Hepatocyte (in vitro differentiated cells): Measurements from ENCODE around the gene MAPK8IP3.

Source experiments
- CTCF ChIP-seq: fragments of 200-600 bp; sonication (generic); IDR thresholded peaks from 2 replicates; pipeline ENCODE4 v1.5.1; 2016; ENCODE audit warnings: antibody characterized with exemption, mild to moderate bottlenecking; ENCODE audit not compliant: poor library complexity
- EZH2 ChIP-seq: fragments of 200-600 bp; sonication (generic); IDR thresholded peaks from 2 replicates; pipeline ENCODE4 v1.6.1; 2016; ENCODE audit warnings: antibody characterized with exemption, mild to moderate bottlenecking, borderline replicate concordance

GRCh38 chr16:1787322-1788094, 81.5 kb downstream of the MAPK8IP3 start:
- TF ChIP-seq EZH2 = no peak
- no peak for TF ChIP-seq CTCF
